Measurements from ENCODE around the gene HS3ST6. TPM values are rescaled to one million over a fixed set of nuclear protein-coding genes. Genes with fewer than 3 reads are reported as not detected.

HS3ST6 gene
- total and polyA plus RNA-seq, 2 donors (not counting 3 experiments of a cell fraction or from before 2014, with no cell fraction given), result not detected

DNA sequence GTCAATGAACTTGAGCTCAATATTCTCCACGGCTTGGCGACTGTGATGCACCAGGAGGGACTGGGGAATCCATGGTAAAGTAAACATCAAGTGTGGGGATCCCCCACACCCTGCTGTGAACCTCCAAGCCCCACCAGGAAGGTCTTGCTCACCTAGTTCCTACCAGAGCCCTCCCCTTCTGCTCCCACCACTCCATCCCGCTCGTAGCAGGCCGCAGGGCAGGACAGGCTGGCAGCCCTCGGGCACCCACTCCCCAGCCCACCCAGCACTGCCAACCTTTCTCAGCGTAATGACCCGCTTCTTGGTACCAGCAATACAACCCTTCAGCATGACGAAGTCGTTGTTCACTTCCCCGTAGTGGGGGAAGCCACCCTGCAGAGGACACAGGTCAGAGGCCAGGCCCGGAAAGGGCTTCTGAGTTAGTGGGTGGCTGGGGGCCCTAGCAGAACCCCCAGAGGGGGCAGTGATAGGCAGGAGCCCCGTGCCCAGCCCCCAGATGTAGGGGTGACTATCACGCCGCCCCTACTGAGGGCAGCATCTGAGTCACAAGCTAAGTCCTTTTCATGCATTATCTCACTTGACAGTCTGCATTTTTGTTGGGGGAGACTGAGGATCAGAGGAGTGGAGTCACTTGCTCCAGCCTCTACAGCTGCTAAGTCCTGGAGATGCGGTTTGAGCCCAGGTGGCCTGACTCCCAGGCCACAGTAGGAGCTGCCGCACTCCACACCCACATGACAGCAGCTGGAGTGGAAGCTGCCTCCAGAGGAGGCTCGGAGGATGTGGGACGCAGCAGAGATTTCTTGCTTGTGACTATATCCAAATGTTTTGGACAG lies 27.6 kb upstream of the HS3ST6 start:
- intact Hi-C loops (cut with micrococcal nuclease), result no loop called here
- Histone ChIP-seq H3K9ac (replicated peaks; ENCODE audit: extremely low read depth, insufficient read depth, low read length) (no peak overlapping the region), H3K9me1 (replicated peaks; ENCODE audit: control insufficient read depth, extremely low read depth, insufficient read depth, low read length) (no peaks in the 10 kb centered on the region), H3K4me2 (ENCODE audit: insufficient read depth, low read length) (no peak overlapping the region), H3K79me2 (ENCODE audit: control insufficient read depth, insufficient read depth, low read length) (no peaks in the 10 kb centered on the region), H3K27me3 (ENCODE audit: control insufficient read depth in 2 of 2, insufficient read depth in 2 of 2, low read length in 2 of 2) (no peaks in the 10 kb centered on the region), H3K4me1 (ENCODE audit: control insufficient read depth, extremely low read depth, insufficient read depth, low read length) (peaks cover 12% of the 10 kb centered on the region), H3K4me3 (replicated peaks in 1 of 3; ENCODE audit: insufficient read depth in 1 of 3, low read depth in 1 of 3, low read length in 3 of 3) (no peak overlapping the region), H3K9me3 (replicated peaks; ENCODE audit: control insufficient read depth, insufficient read depth, low read length) (no peaks in the 10 kb centered on the region), H4K20me1 (replicated peaks; ENCODE audit: control insufficient read depth, extremely low read depth, insufficient read depth, low read length) (no peaks in the 10 kb centered on the region), H2AFZ (ENCODE audit: low read depth, low read length) (no peak overlapping the region), H3K27ac (ENCODE audit: insufficient read depth, low read depth, low read length) (no peak overlapping the region), H3K36me3 (ENCODE audit: control insufficient read depth in 2 of 2, extremely low read depth in 1 of 2, insufficient read depth in 2 of 2, low read length in 2 of 2) (no peaks in the 10 kb centered on the region)
- DNase-seq (ENCODE audit: low read depth, low spot score) (no peak), FAIRE-seq (no peak)
- TF ChIP-seq POLR2AphosphoS5 (IDR thresholded peaks at IDR 0.05; ENCODE audit: insufficient read depth, low read depth, low read length) (no peak), MYC (IDR thresholded peaks at IDR 0.05; ENCODE audit: low read depth, low read length) (no peak), JUN (IDR thresholded peaks at IDR 0.05; ENCODE audit: borderline replicate concordance, insufficient read depth, insufficient read length, low read depth) (no peak), POLR2A (IDR thresholded peaks at IDR 0.05; ENCODE audit: low read depth, low read length) (no peak), FOS (IDR thresholded peaks at IDR 0.05; ENCODE audit: borderline replicate concordance, insufficient read depth, low read length) (no peak), GATA2 (IDR thresholded peaks at IDR 0.05; ENCODE audit: insufficient read depth, insufficient read length, low read depth, low read length) (no peak), EZH2 (IDR thresholded peaks at IDR 0.05; ENCODE audit: borderline replicate concordance, low read depth, low read length, severe bottlenecking) (no peak)
- TF ChIP-seq, protein P1, sequence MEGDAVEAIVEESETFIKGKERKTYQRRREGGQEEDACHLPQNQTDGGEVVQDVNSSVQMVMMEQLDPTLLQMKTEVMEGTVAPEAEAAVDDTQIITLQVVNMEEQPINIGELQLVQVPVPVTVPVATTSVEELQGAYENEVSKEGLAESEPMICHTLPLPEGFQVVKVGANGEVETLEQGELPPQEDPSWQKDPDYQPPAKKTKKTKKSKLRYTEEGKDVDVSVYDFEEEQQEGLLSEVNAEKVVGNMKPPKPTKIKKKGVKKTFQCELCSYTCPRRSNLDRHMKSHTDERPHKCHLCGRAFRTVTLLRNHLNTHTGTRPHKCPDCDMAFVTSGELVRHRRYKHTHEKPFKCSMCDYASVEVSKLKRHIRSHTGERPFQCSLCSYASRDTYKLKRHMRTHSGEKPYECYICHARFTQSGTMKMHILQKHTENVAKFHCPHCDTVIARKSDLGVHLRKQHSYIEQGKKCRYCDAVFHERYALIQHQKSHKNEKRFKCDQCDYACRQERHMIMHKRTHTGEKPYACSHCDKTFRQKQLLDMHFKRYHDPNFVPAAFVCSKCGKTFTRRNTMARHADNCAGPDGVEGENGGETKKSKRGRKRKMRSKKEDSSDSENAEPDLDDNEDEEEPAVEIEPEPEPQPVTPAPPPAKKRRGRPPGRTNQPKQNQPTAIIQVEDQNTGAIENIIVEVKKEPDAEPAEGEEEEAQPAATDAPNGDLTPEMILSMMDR (IDR thresholded peaks at IDR 0.05; ENCODE audit: extremely low read depth in 1 of 2, insufficient read depth in 1 of 2, low read depth in 1 of 2, low read length in 2 of 2), result no peak
- TF ChIP-seq, protein P2, sequence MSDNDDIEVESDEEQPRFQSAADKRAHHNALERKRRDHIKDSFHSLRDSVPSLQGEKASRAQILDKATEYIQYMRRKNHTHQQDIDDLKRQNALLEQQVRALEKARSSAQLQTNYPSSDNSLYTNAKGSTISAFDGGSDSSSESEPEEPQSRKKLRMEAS (IDR thresholded peaks at IDR 0.05; ENCODE audit: insufficient read depth, insufficient read length), result no peak
- CTCF ChIA-PET, result interaction anchor here (0.6 to 1.8 kb wide), 5 partner anchors 11 to 195 kb away, joined by 4 to 9 read pairs (median 5); no protein-coding TSS in a partner anchor
- BruUV-seq (replicated peaks), result no TSS peak
- POLR2A ChIA-PET, result interaction anchor here (1.7 kb wide), 1 partner anchor 19 kb away, joined by 7 read pairs; the partner anchor contains the start of gene RPS2
- dilution Hi-C loops (cut with MboI; ENCODE audit: extremely low pct_ligation_motif_present, low sequenced_read_pairs), result no loop called here
